HepG2 (cell line): ENCODE data around the gene ABCA2. TPM values are rescaled to one million over a fixed set of nuclear protein-coding genes. Genes with fewer than 3 reads are reported as not detected.

Source experiments
- ARID3A ChIP-seq: IDR thresholded peaks from 2 replicates; pipeline ENCODE4 v1.6.1; 2012; ENCODE audit warnings: low read depth, low read length, improper control_type of control experiment
- CEBPZ ChIP-seq: IDR thresholded peaks from 2 replicates; pipeline ENCODE4 v1.6.1; 2012; ENCODE audit warnings: low read length, improper control_type of control experiment
- IRF2 ChIP-seq: IDR thresholded peaks from 2 replicates; pipeline ENCODE4 v1.6.1; 2018; ENCODE audit warnings: missing genetic modification reagents, missing compliant biosample characterization
- TCF7 ChIP-seq: sonication (generic); IDR thresholded peaks from 2 replicates; pipeline ENCODE4 v1.6.1; 2016; ENCODE audit warnings: antibody characterized with exemption, low read depth
- ZNF160 ChIP-seq: sonication (generic); formaldehyde crosslinking; IDR thresholded peaks from 2 replicates; pipeline ENCODE4 v1.8.0; 2022; ENCODE audit warnings: mild to moderate bottlenecking, inconsistent platforms, missing genetic modification reagents
- ZNF687 ChIP-seq: sonication (generic); formaldehyde crosslinking; IDR thresholded peaks from 2 replicates; pipeline ENCODE4 v1.5.1; 2020; ENCODE audit warnings: mild to moderate bottlenecking, missing genetic modification reagents, moderate library complexity
- polyA plus RNA-seq, 8 experiments: library from polyadenylated mRNA; depleted of rRNA in 3 of 8; stranded (reverse) in 7 of 8; unstranded in 1 of 8; fragments of >200 nt; fragmentation: Illumina TruSeq in 4 of 8; extraction: Trizol in 4 of 8; gene quantifications; 2 replicates each; pipeline versions ENCODE4 v1.2.1 to v1.2.3, GENCODE V29; 2011 to 2016; ENCODE audit warnings: low read depth in 4 of 8, missing spikeins in 1 of 8, mixed read lengths in 1 of 8; ENCODE audit not compliant: insufficient read depth in 1 of 8
- total RNA-seq, 5 experiments: library from RNA; depleted of rRNA; stranded (reverse); fragments of >200 nt; fragmentation: Illumina TruSeq; extraction: Trizol; gene quantifications; 2 replicates each; pipeline ENCODE4 v1.2.3, GENCODE V29; 2016; ENCODE audit warnings: low read depth in 1 of 5

The ABCA2 gene
- total and polyA plus RNA-seq, 2 of the 13 experiments (the other 11 are each of a cell fraction or from before 2014, with no cell fraction given): 2.9 to 19.2 TPM

GRCh38 chr9:137021979-137022661, 5.9 kb downstream of the ABCA2 start (continued):
- TF ChIP-seq CEBPZ (no peak), TCF7 (no peak), ZNF687 (peak; percentile 62), IRF2 (CRISPR knock-in tag) (no peak), ZNF160 (CRISPR knock-in tag) (no peak), ARID3A (no peak)
